ENCODE data around the gene ATMIN.

DNA sequence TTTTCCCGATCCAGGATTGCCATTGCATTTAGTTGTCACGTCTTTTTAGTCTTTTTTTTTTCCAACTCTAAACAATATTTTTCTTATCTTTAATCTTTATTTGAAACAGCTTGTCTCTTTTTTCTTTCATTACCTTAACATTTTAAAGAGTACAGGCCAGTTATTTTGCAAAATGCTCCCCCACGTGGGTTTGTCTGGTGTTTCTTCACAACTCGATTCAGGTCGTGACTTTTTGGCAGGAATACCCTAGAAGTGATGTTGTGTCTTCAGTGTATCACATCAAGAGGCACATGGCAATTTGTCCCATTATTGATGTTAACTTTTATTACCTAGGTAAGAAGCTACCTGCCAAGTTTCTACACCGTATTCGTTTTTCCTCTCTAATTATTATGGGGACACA is 46.9 kb upstream of the ATMIN start:
- TF ChIP-seq, protein P1, sequence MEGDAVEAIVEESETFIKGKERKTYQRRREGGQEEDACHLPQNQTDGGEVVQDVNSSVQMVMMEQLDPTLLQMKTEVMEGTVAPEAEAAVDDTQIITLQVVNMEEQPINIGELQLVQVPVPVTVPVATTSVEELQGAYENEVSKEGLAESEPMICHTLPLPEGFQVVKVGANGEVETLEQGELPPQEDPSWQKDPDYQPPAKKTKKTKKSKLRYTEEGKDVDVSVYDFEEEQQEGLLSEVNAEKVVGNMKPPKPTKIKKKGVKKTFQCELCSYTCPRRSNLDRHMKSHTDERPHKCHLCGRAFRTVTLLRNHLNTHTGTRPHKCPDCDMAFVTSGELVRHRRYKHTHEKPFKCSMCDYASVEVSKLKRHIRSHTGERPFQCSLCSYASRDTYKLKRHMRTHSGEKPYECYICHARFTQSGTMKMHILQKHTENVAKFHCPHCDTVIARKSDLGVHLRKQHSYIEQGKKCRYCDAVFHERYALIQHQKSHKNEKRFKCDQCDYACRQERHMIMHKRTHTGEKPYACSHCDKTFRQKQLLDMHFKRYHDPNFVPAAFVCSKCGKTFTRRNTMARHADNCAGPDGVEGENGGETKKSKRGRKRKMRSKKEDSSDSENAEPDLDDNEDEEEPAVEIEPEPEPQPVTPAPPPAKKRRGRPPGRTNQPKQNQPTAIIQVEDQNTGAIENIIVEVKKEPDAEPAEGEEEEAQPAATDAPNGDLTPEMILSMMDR (IDR thresholded peaks at IDR 0.05; ENCODE audit: low read length), result no peak
- TF ChIP-seq EZH2 (IDR thresholded peaks at IDR 0.05; ENCODE audit: borderline replicate concordance, low read length), result no peak

All from OCI-LY1 (cell line).